ENCODE data around the gene CCT2.

DNA sequence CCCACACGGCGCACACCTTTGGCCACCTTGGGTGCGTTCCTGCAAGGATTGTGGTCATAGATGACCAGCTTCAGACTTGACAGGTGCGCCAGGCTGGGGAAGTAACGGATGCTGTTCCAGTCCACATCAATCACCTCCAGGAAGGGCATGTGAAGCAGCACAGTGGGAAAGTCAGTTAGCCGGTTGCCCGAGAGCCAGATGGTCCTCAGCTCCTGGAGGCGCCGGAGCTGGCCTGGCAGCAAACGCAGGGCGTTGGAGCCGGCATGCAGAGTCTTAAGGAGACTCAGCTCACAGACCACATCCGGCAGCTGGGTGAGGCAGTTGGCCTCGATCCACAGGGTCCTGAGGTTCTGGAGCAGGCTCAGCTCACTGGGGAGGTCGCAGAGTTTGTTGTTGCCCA is 24.9 kb downstream of the CCT2 start:
- no peak for TF ChIP-seq MAZ (IDR thresholded peaks at IDR 0.05; ENCODE audit: borderline replicate concordance, low read depth, low read length)
- TF ChIP-seq, protein P1, sequence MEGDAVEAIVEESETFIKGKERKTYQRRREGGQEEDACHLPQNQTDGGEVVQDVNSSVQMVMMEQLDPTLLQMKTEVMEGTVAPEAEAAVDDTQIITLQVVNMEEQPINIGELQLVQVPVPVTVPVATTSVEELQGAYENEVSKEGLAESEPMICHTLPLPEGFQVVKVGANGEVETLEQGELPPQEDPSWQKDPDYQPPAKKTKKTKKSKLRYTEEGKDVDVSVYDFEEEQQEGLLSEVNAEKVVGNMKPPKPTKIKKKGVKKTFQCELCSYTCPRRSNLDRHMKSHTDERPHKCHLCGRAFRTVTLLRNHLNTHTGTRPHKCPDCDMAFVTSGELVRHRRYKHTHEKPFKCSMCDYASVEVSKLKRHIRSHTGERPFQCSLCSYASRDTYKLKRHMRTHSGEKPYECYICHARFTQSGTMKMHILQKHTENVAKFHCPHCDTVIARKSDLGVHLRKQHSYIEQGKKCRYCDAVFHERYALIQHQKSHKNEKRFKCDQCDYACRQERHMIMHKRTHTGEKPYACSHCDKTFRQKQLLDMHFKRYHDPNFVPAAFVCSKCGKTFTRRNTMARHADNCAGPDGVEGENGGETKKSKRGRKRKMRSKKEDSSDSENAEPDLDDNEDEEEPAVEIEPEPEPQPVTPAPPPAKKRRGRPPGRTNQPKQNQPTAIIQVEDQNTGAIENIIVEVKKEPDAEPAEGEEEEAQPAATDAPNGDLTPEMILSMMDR (conservative IDR thresholded peaks at IDR 0.05; ENCODE audit: low read depth, low read length), result no peak
- no peak for TF ChIP-seq MAFK (IDR thresholded peaks at IDR 0.05; ENCODE audit: low read depth, low read length)
- no peak for TF ChIP-seq NFE2L2 (IDR thresholded peaks at IDR 0.05; ENCODE audit: low read depth, low read length)
- TF ChIP-seq POLR2A (IDR thresholded peaks at IDR 0.05; ENCODE audit: low read depth, low read length), result no peak
- TF ChIP-seq CEBPB (IDR thresholded peaks at IDR 0.05; ENCODE audit: low read depth, low read length), result no peak
- TF ChIP-seq FOS (IDR thresholded peaks at IDR 0.05; ENCODE audit: low read depth, low read length), result no peak
